ENCODE data around the gene BOC.

BOC gene

GRCh38 chr3:113223475-113224281 lies 12.3 kb downstream of the BOC start:
- no peak for DNase-seq

- no peak for DNase-seq
These were observed 13.9 kb downstream of the BOC start for GRCh38 chr3:113225286-113225685.

GRCh38 chr3:113226491-113226890 lies 15.1 kb downstream of the BOC start:
- no peak for DNase-seq

- DNase-seq: no peak
These were observed 15.8 kb downstream of the BOC start for GRCh38 chr3:113227146-113227545.

- no peak for DNase-seq
These were observed 17.3 kb downstream of the BOC start for GRCh38 chr3:113228498-113229286.

- DNase-seq: no peak
These were observed 20.0 kb downstream of the BOC start for GRCh38 chr3:113231391-113231790.

- DNase-seq: peak; percentile 84
These were observed 20.5 kb downstream of the BOC start for GRCh38 chr3:113231827-113232253.

- no peak for DNase-seq
These were observed 21.0 kb downstream of the BOC start for GRCh38 chr3:113232342-113232741.

GRCh38 chr3:113233497-113233896 lies 22.1 kb downstream of the BOC start:
- DNase-seq: no peak

GRCh38 chr3:113234028-113234427 lies 22.7 kb downstream of the BOC start:
- no peak for DNase-seq

GRCh38 chr3:113234688-113235260 lies 23.4 kb downstream of the BOC start:
- DNase-seq: peak; percentile 70

GRCh38 chr3:113238503-113238902 lies 27.1 kb downstream of the BOC start:
- no peak for DNase-seq

GRCh38 chr3:113240841-113241240 lies 29.5 kb downstream of the BOC start:
- no peak for DNase-seq

- DNase-seq: peak; percentile 23
These were observed 30.1 kb downstream of the BOC start for GRCh38 chr3:113241292-113242095.

- DNase-seq: no peak
These were observed 30.8 kb downstream of the BOC start for GRCh38 chr3:113242096-113242581.

- no peak for DNase-seq
These were observed 31.7 kb downstream of the BOC start for GRCh38 chr3:113243071-113243470.

GRCh38 chr3:113243846-113244245 lies 32.5 kb downstream of the BOC start:
- no peak for DNase-seq

- DNase-seq: no peak
These were observed 34.4 kb downstream of the BOC start for GRCh38 chr3:113245761-113246161.

GRCh38 chr3:113247068-113247467 lies 35.7 kb downstream of the BOC start:
- no peak for DNase-seq

GRCh38 chr3:113247675-113248458 lies 36.5 kb downstream of the BOC start:
- DNase-seq: no peak

GRCh38 chr3:113249111-113249510 lies 37.8 kb downstream of the BOC start:
- no peak for DNase-seq

- DNase-seq: no peak
These were observed 38.2 kb downstream of the BOC start for GRCh38 chr3:113249601-113250000.
